ENCODE results near the gene ALKBH8.
A peak's percentile ranks its signal among the peaks of the same experiment; 100 is the strongest.
"Not testable (repeated sequence)": the region's sequence is repeated elsewhere in the genome, so short reads cannot be mapped to it uniquely, and the experiment has no call there.

The ALKBH8 gene

DNA sequence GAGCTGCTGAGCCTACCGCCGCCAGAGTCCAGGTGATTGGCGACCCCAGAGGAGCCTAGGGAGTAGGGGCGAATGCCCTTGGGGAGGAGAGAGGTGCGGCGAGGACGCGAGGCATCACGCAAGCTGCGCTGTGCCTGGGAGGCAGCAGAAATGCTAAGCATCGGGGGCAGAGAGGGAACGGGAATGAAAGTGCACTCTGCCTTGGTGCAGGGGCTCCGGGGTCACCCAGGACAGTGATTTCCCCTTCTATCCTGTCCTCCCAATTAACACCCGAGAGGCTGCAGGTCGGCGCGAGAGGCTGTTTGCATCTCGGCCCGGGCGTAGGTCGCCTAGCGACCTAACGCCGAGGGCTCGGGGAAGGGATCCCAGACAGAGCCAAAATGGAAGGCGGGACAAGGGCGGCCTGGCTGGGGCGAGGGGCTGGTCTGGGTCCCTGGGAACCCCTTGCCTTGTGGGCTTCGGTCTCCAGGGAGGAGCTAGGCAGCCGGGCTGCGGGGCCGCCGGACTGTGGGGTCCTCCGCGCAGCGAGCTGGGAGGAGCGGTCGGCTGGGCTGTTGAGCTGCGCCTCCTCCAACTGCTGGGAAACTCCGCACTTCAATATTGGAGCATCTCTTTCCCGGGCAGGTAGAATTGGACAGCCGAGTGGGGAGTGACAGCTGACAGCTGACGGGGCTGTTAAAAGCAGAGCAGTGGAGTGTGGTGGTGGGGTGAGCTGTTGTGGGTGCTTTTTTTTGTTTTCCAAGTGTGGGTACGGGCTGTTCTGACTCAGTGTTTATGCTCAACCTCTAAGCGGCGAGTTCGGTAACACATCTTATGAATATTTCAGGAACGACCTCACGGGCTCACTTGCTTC is 26.1 kb upstream of the ALKBH8 start:
- TF ChIP-seq CTCF (IDR thresholded peaks at IDR 0.05; ENCODE audit: insufficient read depth, low read depth, low read length, missing control alignments) = no peak
- DNase-seq (ENCODE audit: low read depth) = peak; percentile 17
- peak overlapping the region; percentile 47 for H3K4me3 ChIP-seq (ENCODE audit: low read length)

DNA sequence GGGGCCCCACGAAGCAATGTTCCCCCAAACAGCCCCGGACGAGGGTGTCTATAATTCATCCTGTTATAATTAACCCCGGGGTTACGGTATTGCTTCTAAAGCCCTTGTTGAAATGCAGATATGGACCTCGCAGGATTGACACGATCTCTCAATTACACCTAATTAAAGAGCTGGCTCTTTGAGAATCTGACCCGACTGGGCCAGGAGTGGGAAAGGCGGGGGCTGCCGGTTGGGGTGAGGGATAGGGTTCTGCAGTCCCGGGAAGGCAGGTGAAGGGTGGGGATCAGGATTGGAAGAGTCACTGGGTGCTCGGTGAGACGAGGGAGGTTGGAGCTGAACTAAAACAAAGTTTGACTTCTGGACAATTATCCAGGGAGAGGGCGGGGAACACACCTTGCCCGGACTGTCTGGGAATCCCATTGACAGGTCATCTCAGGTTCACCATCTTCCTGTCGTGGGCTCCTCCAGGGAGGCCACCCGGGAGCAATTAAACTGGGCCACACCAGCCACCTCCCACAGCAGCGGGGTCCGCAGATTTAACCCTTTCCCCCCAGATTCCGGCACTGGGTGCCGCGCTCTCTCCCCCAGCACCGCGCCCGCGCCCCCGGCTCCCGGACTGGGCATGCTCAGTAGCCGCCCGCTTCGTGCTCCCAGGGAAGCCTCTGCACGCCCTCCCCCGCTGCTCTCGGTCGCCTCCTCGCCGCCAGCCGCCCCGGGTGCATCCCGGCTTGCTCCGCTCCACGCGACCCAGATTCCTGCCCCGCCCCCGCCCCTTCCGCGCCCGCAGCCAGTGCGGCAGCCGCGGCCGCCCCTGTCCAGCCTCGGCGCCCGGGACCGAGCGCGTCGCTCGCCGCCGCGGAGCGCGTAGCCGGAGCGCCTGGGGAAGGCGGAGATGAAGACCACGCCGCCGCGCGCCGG is 25.2 kb upstream of the ALKBH8 start, which contains the start of gene ELMOD1:
Gene ELMOD1 (plus strand): TSS at position 688 of the 918 bp plus-strand sequence. CDS start 27,043 bp downstream, outside the sequence.
- no peak for TF ChIP-seq CTCF (IDR thresholded peaks at IDR 0.05; ENCODE audit: insufficient read depth, low read depth, low read length, missing control alignments)
- DNase-seq (ENCODE audit: low read depth) = peak; percentile 40
- peak within 1 kb of the TSS; percentile 47 for H3K4me3 ChIP-seq (ENCODE audit: low read length)

GRCh38 chr11:107587306-107587979 is 21.9 kb upstream of the ALKBH8 start:
- no peak for TF ChIP-seq CTCF (IDR thresholded peaks at IDR 0.05; ENCODE audit: insufficient read depth, low read depth, low read length, missing control alignments)
- DNase-seq (ENCODE audit: low read depth) = peak; percentile 40

GRCh38 chr11:107583629-107584195 is 18.2 kb upstream of the ALKBH8 start:
- peak; percentile 71 for DNase-seq (ENCODE audit: low read depth)
- no peak overlapping the region for H3K4me3 ChIP-seq (ENCODE audit: low read length)
- TF ChIP-seq CTCF (IDR thresholded peaks at IDR 0.05; ENCODE audit: insufficient read depth, low read depth, low read length, missing control alignments) = no peak

More at GRCh38 chr11:107587306-107587979, 21.9 kb upstream of the ALKBH8 start:
- H3K4me3 ChIP-seq (ENCODE audit: low read length) = no peak overlapping the region

DNA sequence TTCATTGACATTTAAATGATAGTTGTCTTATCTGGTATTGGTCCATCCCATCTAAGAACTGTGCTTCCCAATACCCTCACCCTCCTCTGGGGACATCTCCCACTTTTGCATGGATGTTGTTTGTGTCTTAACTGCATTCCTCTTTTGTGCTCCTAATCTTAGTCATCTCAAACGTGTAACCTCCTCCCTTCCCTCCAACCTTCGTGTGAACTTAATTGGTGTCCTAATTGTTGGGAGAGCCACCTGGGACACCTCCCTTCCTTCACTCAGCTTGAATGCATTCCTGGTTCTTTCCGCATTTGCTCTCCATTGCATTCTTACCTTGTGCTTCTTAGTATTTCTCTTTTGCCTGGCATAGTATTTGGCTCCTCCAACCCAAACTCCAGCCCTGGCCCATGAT is 15.6 kb upstream of the ALKBH8 start:
- TF ChIP-seq CTCF (IDR thresholded peaks at IDR 0.05; ENCODE audit: insufficient read depth, low read depth, low read length, missing control alignments) = no peak
- no peak overlapping the region for H3K4me3 ChIP-seq (ENCODE audit: low read length)
- no peak for DNase-seq (ENCODE audit: low read depth)

DNA sequence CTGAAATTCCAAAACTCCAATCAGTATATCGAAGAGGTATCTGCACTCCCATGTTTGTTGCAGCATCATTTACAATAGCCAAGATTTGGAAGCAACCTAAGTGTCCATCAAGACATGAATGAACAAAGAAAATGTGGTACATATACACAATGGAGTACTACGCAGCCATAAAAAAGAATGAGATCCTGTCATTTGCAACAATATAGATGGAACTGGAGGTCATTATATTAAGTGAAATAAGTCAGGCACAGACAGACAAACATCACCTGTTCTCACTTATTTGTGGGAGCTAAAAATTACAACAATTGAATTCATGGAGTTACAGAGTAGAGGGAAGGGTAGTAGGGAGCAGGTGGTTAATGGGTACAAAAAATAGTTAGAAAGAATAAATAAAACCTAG is 13.6 kb upstream of the ALKBH8 start:
- not testable (repeated sequence) for DNase-seq (ENCODE audit: low read depth); H3K4me3 ChIP-seq (ENCODE audit: low read length)
